ENCODE data around the gene BMP6. TPM values are rescaled to one million over a fixed set of nuclear protein-coding genes. Genes with fewer than 3 reads are reported as not detected.
"Not testable (repeated sequence)": the region's sequence is repeated elsewhere in the genome, so short reads cannot be mapped to it uniquely, and the experiment has no call there.

The BMP6 gene
- total RNA-seq, 4 donors from 2014 or later: 4.8 to 8.8 (median 7.3) TPM

GRCh38 chr6:7894262-7895124 lies 168.6 kb downstream of the BMP6 start:
- TF ChIP-seq, protein P1, sequence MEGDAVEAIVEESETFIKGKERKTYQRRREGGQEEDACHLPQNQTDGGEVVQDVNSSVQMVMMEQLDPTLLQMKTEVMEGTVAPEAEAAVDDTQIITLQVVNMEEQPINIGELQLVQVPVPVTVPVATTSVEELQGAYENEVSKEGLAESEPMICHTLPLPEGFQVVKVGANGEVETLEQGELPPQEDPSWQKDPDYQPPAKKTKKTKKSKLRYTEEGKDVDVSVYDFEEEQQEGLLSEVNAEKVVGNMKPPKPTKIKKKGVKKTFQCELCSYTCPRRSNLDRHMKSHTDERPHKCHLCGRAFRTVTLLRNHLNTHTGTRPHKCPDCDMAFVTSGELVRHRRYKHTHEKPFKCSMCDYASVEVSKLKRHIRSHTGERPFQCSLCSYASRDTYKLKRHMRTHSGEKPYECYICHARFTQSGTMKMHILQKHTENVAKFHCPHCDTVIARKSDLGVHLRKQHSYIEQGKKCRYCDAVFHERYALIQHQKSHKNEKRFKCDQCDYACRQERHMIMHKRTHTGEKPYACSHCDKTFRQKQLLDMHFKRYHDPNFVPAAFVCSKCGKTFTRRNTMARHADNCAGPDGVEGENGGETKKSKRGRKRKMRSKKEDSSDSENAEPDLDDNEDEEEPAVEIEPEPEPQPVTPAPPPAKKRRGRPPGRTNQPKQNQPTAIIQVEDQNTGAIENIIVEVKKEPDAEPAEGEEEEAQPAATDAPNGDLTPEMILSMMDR (IDR thresholded peaks at IDR 0.05): no peak
- TF ChIP-seq POLR2A (IDR thresholded peaks at IDR 0.05) (no peak), EP300 (IDR thresholded peaks at IDR 0.05) (no peak)
- Histone ChIP-seq H3K27me3 (no peaks in the 10 kb centered on the region), H3K27ac (no peak overlapping the region), H3K9me3 (no peaks in the 10 kb centered on the region), H3K4me3 (no peak overlapping the region), H3K4me1 (no peaks in the 10 kb centered on the region), H3K36me3 (peaks cover 0 to 98% (median 34%) of the 10 kb centered on the region in 3 donors)
- no peak for DNase-seq (ENCODE audit: low spot score in 2 of 2)
- 74 to 76% methylated on average over 13 of the region's 13 CpGs for WGBS, 2 donors

DNA sequence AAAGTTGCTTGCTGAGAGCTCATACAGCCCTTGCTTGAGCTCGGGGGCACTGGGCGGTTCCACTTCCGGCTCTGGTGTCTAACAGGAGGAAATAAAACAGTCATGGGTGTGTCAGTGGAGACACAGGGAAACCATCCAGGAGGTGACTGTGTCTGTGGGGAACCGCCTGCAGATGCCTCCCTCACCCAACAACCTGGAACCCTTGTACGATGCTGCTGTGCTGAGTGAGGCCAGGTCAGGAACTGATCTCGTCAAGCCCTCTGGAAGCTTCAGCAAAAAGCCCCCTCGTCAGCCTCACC lies 169.2 kb downstream of the BMP6 start:
- no peak for DNase-seq (ENCODE audit: low spot score in 2 of 2)
- TF ChIP-seq EP300 (IDR thresholded peaks at IDR 0.05) (no peak), POLR2A (IDR thresholded peaks at IDR 0.05) (no peak)
- TF ChIP-seq, protein P1 (IDR thresholded peaks at IDR 0.05): no peak
- 83 to 92% methylated on average over 7 of the region's 7 CpGs for WGBS, 2 donors
- Histone ChIP-seq H3K27ac (no peak overlapping the region), H3K27me3 (no peaks in the 10 kb centered on the region), H3K9me3 (no peaks in the 10 kb centered on the region), H3K4me1 (no peaks in the 10 kb centered on the region), H3K4me3 (no peak overlapping the region), H3K36me3 (peaks cover 0 to 98% (median 34%) of the 10 kb centered on the region in 3 donors)

GRCh38 chr6:7896465-7896987 lies 170.6 kb downstream of the BMP6 start:
- Histone ChIP-seq H3K9me3 (no peaks in the 10 kb centered on the region), H3K4me1 (no peaks in the 10 kb centered on the region), H3K4me3 (no peak overlapping the region), H3K27me3 (no peaks in the 10 kb centered on the region), H3K27ac (no peak overlapping the region), H3K36me3 (peaks cover 0 to 98% (median 27%) of the 10 kb centered on the region in 3 donors)
- DNase-seq (ENCODE audit: low spot score in 2 of 2): no peak
- 87 to 93% methylated on average over 6 of the region's 6 CpGs for WGBS, 2 donors
- TF ChIP-seq POLR2A (IDR thresholded peaks at IDR 0.05): no peak
- TF ChIP-seq EP300 (IDR thresholded peaks at IDR 0.05): no peak
- TF ChIP-seq, protein P1 (IDR thresholded peaks at IDR 0.05): no peak

- 92 to 93% methylated on average over 9 of the region's 9 CpGs for WGBS, 2 donors
- H3K4me1 ChIP-seq: no peaks in the 10 kb centered on the region
- TF ChIP-seq POLR2A (IDR thresholded peaks at IDR 0.05) (no peak), EP300 (IDR thresholded peaks at IDR 0.05) (no peak)
- TF ChIP-seq, protein P1 (IDR thresholded peaks at IDR 0.05): no peak
- no peaks in the 10 kb centered on the region for H3K9me3 ChIP-seq
- DNase-seq (ENCODE audit: low spot score in 2 of 2): no peak
- no peaks in the 10 kb centered on the region for H3K27me3 ChIP-seq
- H3K27ac ChIP-seq: no peak overlapping the region
- no peak overlapping the region for H3K4me3 ChIP-seq
- peaks cover 0 to 98% (median 30%) of the 10 kb centered on the region in 3 donors for H3K36me3 ChIP-seq
These were observed 171.7 kb downstream of the BMP6 start for GRCh38 chr6:7897461-7898192.

GRCh38 chr6:7898193-7898586 lies 172.3 kb downstream of the BMP6 start:
- not testable (repeated sequence) for H3K9me3 ChIP-seq; DNase-seq (ENCODE audit: low spot score in 2 of 2); H3K4me1 ChIP-seq; H3K27ac ChIP-seq; H3K27me3 ChIP-seq; H3K4me3 ChIP-seq
- 92 to 94% methylated on average over 8 of the region's 8 CpGs for WGBS, 2 donors
- peaks cover 0 to 98% (median 30%) of the 10 kb centered on the region in 3 donors for H3K36me3 ChIP-seq
